ENCODE measurements around the gene CD300C.

Gene CD300C

GRCh38 chr17:74527081-74527480, 18.8 kb downstream of the CD300C start:
- no peaks in the 10 kb centered on the region for H3K4me1 Mint-ChIP-seq
- no peak overlapping the region for H3K4me3 Mint-ChIP-seq
- H3K27ac Mint-ChIP-seq, result no peak overlapping the region
- DNase-seq, result no peak
- H3K36me3 Mint-ChIP-seq (ENCODE audit: low read depth), result no peaks in the 10 kb centered on the region
- peaks cover 54% of the 10 kb centered on the region for H3K27me3 Mint-ChIP-seq (ENCODE audit: low read depth, poor library complexity)
- no peak for TF ChIP-seq CTCF (IDR thresholded peaks at IDR 0.05)
- peaks cover 7% of the 10 kb centered on the region for H3K9me3 Mint-ChIP-seq

- DNase-seq, result no peak
- peaks cover 7% of the 10 kb centered on the region for H3K9me3 Mint-ChIP-seq
- TF ChIP-seq CTCF (IDR thresholded peaks at IDR 0.05), result no peak
- peaks cover 53% of the 10 kb centered on the region for H3K27me3 Mint-ChIP-seq (ENCODE audit: low read depth, poor library complexity)
- no peaks in the 10 kb centered on the region for H3K4me1 Mint-ChIP-seq
- no peak overlapping the region for H3K27ac Mint-ChIP-seq
- no peaks in the 10 kb centered on the region for H3K36me3 Mint-ChIP-seq (ENCODE audit: low read depth)
- no peak overlapping the region for H3K4me3 Mint-ChIP-seq
These were observed 19.2 kb downstream of the CD300C start for GRCh38 chr17:74526681-74527080.

GRCh38 chr17:74525781-74526288, 20.1 kb downstream of the CD300C start:
- no peak for TF ChIP-seq CTCF (IDR thresholded peaks at IDR 0.05)
- Mint-ChIP-seq H3K9me3 (peaks cover 7% of the 10 kb centered on the region), H3K27me3 (ENCODE audit: low read depth, poor library complexity) (peaks cover 57% of the 10 kb centered on the region), H3K4me3 (no peak overlapping the region), H3K4me1 (no peaks in the 10 kb centered on the region), H3K27ac (no peak overlapping the region), H3K36me3 (ENCODE audit: low read depth) (no peaks in the 10 kb centered on the region)
- DNase-seq, result no peak

- H3K36me3 Mint-ChIP-seq (ENCODE audit: low read depth), result no peaks in the 10 kb centered on the region
- peaks cover 7% of the 10 kb centered on the region for H3K9me3 Mint-ChIP-seq
- H3K27me3 Mint-ChIP-seq (ENCODE audit: low read depth, poor library complexity), result peaks cover 60% of the 10 kb centered on the region
- DNase-seq, result no peak
- H3K27ac Mint-ChIP-seq, result no peak overlapping the region
- H3K4me1 Mint-ChIP-seq, result no peaks in the 10 kb centered on the region
- no peak overlapping the region for H3K4me3 Mint-ChIP-seq
- no peak for TF ChIP-seq CTCF (IDR thresholded peaks at IDR 0.05)
These were observed 20.5 kb downstream of the CD300C start for GRCh38 chr17:74525465-74525725.

- Mint-ChIP-seq H3K27me3 (ENCODE audit: low read depth, poor library complexity) (peaks cover 55% of the 10 kb centered on the region), H3K4me3 (no peak overlapping the region), H3K4me1 (no peaks in the 10 kb centered on the region), H3K36me3 (ENCODE audit: low read depth) (no peaks in the 10 kb centered on the region), H3K9me3 (peaks cover 8% of the 10 kb centered on the region), H3K27ac (no peak overlapping the region)
- no peak for DNase-seq
- no peak for TF ChIP-seq CTCF (IDR thresholded peaks at IDR 0.05)
These were observed 21.1 kb downstream of the CD300C start for GRCh38 chr17:74524653-74525464.

GRCh38 chr17:74523308-74523707, 22.6 kb downstream of the CD300C start:
- peaks cover 50% of the 10 kb centered on the region for H3K27me3 Mint-ChIP-seq (ENCODE audit: low read depth, poor library complexity)
- H3K27ac Mint-ChIP-seq, result no peak overlapping the region
- peaks cover 21% of the 10 kb centered on the region for H3K9me3 Mint-ChIP-seq
- H3K4me1 Mint-ChIP-seq, result no peaks in the 10 kb centered on the region
- TF ChIP-seq CTCF (IDR thresholded peaks at IDR 0.05), result no peak
- H3K36me3 Mint-ChIP-seq (ENCODE audit: low read depth), result no peaks in the 10 kb centered on the region
- no peak overlapping the region for H3K4me3 Mint-ChIP-seq
- no peak for DNase-seq
